Lower leg skin (tissue), 3 donors: Measurements from ENCODE around the gene PACRG.

ENCODE experiments used
- CTCF ChIP-seq, 3 donors: fragments of 450-650 bp; IDR thresholded peaks; one replicate each; pipeline ENCODE4 v1.5.1; 2016; ENCODE audit warnings: antibody characterized with exemption in 3 of 3, mild to moderate bottlenecking in 3 of 3, moderate library complexity in 2 of 3
- POLR2A ChIP-seq, 2 donors: fragments of 450-650 bp; IDR thresholded peaks; one replicate each; pipeline ENCODE4 v1.6.1; 2016 to 2017; ENCODE audit warnings: antibody characterized with exemption in 2 of 2, mild to moderate bottlenecking in 1 of 2, moderate library complexity in 1 of 2

GRCh38 chr6:162750776-162751175 lies 23.0 kb downstream of the PACRG start:
- TF ChIP-seq CTCF (IDR thresholded peaks at IDR 0.05): no peak
- no peak for TF ChIP-seq POLR2A (IDR thresholded peaks at IDR 0.05)
